Kidney epithelial cell (primary cell): Measurements from ENCODE around the gene QPCT. TPM values are rescaled to one million over a fixed set of nuclear protein-coding genes. Genes with fewer than 3 reads are reported as not detected.

Source experiments
- DNase-seq: peaks from one replicate; pipeline ENCODE4 v3.0.0-alpha.2; 2010; ENCODE audit warnings: low read depth
- H3K27me3 ChIP-seq: 2 replicates; pipeline ENCODE4 v1.6.0; 2011; ENCODE audit warnings: low read length; ENCODE audit not compliant: control insufficient read depth, insufficient read depth
- H3K36me3 ChIP-seq: 2 replicates; pipeline ENCODE4 v1.5.1; 2011; ENCODE audit warnings: low read length; ENCODE audit not compliant: control insufficient read depth, insufficient read depth
- H3K4me3 ChIP-seq: 2 replicates; pipeline ENCODE4 v1.5.1; 2011; ENCODE audit warnings: low read depth, mild to moderate bottlenecking, control low read depth, low read length
- total RNA-seq: library from RNA; depleted of rRNA; stranded (reverse); fragments of >200 nt; gene quantifications from 2 replicates; pipeline ENCODE4 v1.2.3, GENCODE V29; 2015
- TF ChIP-seq, protein P1 (sequence below): IDR thresholded peaks from 2 replicates; pipeline ENCODE4 v1.5.1; 2011; ENCODE audit warnings: mild to moderate bottlenecking, moderate library complexity, low read length, control low read depth, inconsistent platforms; ENCODE audit not compliant: insufficient read depth, poor library complexity, severe bottlenecking

The QPCT gene
- total RNA-seq, 1 donor from 2014 or later = 35.4 TPM

DNA sequence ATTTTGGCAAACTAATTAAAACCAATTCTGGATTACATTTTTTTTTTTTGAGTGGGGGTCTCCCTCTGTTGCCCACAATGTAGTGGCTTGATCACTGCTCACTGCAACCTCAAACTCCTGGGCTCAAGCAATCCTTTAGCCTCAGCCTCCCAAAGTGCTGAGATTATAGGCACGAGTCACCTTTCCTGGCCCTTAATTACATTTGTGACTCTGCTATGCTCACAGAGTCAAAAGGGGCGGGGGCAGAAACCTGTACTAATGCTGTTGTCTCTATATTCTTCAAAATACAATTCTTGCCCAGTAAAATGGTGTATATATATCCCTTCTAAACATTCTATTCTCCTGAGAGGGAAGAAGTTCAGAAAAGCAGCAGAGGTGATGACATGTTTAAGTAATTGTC lies 43.0 kb upstream of the QPCT start:
- Histone ChIP-seq H3K36me3 (no peaks in the 10 kb centered on the region), H3K4me3 (no peak overlapping the region), H3K27me3 (no peaks in the 10 kb centered on the region)
- TF ChIP-seq, protein P1, sequence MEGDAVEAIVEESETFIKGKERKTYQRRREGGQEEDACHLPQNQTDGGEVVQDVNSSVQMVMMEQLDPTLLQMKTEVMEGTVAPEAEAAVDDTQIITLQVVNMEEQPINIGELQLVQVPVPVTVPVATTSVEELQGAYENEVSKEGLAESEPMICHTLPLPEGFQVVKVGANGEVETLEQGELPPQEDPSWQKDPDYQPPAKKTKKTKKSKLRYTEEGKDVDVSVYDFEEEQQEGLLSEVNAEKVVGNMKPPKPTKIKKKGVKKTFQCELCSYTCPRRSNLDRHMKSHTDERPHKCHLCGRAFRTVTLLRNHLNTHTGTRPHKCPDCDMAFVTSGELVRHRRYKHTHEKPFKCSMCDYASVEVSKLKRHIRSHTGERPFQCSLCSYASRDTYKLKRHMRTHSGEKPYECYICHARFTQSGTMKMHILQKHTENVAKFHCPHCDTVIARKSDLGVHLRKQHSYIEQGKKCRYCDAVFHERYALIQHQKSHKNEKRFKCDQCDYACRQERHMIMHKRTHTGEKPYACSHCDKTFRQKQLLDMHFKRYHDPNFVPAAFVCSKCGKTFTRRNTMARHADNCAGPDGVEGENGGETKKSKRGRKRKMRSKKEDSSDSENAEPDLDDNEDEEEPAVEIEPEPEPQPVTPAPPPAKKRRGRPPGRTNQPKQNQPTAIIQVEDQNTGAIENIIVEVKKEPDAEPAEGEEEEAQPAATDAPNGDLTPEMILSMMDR = no peak
- DNase-seq = no peak

DNA sequence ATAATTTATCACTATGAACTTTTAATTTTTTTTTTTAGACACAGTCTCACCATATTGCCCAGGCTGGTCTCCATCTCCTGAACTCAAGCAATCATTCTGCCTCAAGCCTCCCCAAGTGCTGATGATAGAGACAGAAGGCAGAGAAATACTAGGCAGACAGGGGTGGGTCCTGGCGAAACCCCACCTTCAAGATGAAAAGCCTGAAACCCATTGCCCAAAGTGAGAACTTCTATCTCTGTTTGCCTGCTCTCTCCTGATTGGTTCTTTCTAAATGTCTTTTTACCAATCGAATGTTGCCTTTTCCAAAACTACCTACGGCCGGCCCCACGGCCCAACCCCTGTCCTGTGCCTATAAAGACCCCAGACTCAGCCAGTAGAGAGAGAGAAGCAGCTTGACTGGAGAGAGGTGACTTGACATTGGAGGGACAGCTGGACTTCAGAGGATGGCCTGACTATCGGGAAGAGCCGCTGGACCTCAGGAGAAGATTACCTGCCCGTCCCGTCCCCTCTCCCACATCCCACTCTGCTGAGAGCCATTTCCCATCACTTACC lies 41.7 kb upstream of the QPCT start:
- TF ChIP-seq, protein P1 = no peak
- Histone ChIP-seq H3K27me3 (no peaks in the 10 kb centered on the region), H3K36me3 (no peaks in the 10 kb centered on the region), H3K4me3 (no peak overlapping the region)
- DNase-seq = no peak

DNA sequence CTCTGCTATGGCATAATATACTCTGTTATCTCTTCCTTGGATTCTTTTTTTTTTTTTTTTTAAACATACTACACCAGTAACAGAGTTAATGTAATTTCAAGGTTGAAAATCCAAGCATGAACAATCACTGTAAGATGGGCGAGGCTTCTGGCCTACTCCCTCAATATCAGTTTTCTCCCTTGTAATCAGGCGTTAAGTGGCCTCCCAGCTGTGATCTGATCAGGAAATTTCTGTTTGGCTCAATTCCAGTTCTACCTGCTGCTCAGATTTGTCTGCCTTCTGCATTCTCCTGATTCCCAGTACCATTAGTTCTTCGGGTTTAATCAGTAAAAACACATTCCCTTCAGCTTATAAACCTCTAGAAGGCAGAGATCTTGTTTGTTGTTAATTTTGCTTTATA lies 38.4 kb upstream of the QPCT start:
- no peaks in the 10 kb centered on the region for H3K27me3 ChIP-seq
- TF ChIP-seq, protein P1 = no peak
- H3K36me3 ChIP-seq = no peaks in the 10 kb centered on the region
- no peak overlapping the region for H3K4me3 ChIP-seq
- no peak for DNase-seq

DNA sequence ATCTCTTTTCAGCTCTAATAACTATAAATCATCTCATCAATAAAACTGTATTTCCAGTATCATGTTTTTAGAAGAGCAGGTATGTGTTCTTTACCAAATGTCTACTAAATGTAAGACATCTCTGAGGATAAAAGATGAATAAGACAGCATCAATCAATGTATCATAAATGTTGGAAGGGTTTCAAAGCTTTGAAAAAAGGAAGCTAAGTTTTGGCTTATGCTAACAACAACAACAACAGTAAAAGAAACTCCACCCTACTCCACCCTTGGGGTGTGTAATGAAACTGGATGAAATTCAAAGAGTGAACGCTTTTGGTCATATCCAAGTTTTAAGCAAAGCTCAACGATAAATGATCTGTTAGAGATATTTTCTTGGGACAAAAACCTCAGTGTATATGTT lies 36.9 kb upstream of the QPCT start:
- DNase-seq = no peak
- no peaks in the 10 kb centered on the region for H3K36me3 ChIP-seq
- TF ChIP-seq, protein P1 = no peak
- no peak overlapping the region for H3K4me3 ChIP-seq
- no peaks in the 10 kb centered on the region for H3K27me3 ChIP-seq

DNA sequence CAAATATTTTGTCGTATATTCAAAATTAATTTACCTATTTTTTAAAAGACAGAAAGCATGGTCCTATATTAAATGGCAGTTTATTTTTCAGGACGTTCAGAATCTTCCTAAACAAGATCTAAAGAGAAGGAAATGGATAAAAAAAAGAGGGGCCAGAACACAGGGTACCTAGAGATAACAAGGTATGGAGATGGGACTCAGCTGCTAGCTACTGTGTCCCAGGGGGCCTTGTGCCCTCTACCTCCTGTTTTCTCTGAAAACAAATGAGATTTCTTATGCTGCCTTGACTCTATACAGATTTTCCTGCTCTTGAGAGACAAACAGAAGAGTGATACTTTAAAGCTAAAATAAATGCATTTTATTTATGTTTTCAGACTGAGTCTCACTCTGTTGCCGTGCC lies 29.1 kb upstream of the QPCT start:
- TF ChIP-seq, protein P1 = no peak

DNA sequence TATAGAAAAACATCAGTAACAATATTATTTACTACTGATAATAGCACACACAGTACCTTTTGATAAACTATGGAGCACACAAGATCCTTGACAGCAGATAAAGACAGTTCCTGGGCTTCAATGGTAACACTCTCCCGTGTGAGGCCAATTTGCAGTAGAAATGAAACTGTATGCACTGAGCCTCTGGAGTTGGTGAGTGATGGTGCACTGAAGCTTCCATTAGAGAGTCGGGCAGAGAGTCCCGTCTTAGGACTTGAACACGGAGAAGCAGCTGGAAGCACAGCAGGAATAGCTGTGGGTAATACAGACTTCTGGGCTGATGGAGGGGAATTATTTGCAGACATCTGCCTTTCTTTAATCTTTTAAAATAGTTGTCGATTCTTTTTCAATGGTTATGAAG lies 28.2 kb upstream of the QPCT start:
- no peak for DNase-seq
- H3K27me3 ChIP-seq = no peaks in the 10 kb centered on the region
- TF ChIP-seq, protein P1 = no peak

More for the DNA sequence above, 29.1 kb upstream of the QPCT start:
- Histone ChIP-seq H3K4me3 (no peak overlapping the region), H3K36me3 (no peaks in the 10 kb centered on the region), H3K27me3 (no peaks in the 10 kb centered on the region)
- DNase-seq = no peak

More for the DNA sequence above, 28.2 kb upstream of the QPCT start:
- Histone ChIP-seq H3K4me3 (no peak overlapping the region), H3K36me3 (no peaks in the 10 kb centered on the region)
